ENCODE measurements around the gene ISYNA1. TPM values are rescaled to one million over a fixed set of nuclear protein-coding genes. Genes with fewer than 3 reads are reported as not detected.
A peak's percentile ranks its signal among the peaks of the same experiment; 100 is the strongest.

The ISYNA1 gene
- total and polyA plus RNA-seq, 2 of the 4 experiments (the other 2 are of a cell fraction), result 3.4 to 24.7 TPM

DNA sequence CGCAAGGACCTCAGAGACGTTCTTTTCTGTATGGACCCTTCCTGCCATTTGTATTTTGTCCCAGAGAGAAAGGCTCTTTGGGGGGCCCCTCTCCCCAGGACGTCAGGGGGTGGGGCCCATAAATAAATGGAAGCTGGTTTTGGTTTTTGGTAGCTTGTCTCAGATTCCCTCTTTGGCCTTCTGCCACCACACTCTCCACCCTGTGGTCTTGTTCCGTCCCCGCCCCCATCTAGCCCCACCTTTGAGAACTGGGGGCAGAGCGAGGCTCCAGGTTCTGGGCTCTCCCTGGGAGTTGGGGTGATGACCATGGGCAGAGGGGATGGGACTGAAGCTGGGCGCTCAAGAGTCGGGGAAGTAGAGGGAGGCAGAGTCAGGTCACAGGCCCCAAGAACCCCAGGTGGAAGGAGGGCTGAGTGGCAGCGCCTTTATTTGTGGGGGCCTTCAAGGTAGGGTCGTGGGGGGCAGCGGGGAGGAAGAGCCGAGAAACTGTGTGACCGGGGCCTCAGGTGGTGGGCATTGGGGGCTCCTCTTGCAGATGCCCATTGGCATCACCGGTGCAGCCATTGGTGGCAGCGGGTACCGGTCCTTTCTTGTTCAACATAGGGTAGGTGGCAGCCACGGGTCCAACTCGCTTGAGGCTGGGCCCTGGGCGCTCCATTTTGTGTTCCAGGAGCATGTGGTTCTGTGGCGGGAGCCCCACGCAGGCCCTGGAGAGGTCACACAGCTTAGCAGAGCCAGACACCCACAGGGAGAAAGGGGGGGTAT lies 3.3 kb downstream of the ISYNA1 start:
- Histone ChIP-seq H3K4me1 (ENCODE audit: control insufficient read depth, insufficient read depth, low read length) (peaks cover 24% of the 10 kb centered on the region), H3K4ac (ENCODE audit: low read depth, low read length) (no peak overlapping the region), H4K8ac (ENCODE audit: low read depth in 2 of 2, low read length in 2 of 2) (no peak overlapping the region), H2BK120ac (ENCODE audit: low read depth, low read length) (no peak overlapping the region), H2AFZ (replicated peaks; ENCODE audit: low read length, poor library complexity) (no peak overlapping the region), H3K9me3 (ENCODE audit: control insufficient read depth, insufficient read depth, low read length) (no peaks in the 10 kb centered on the region), H2AK9ac (replicated peaks; ENCODE audit: low read depth, low read length, poor library complexity) (peak overlapping the region; percentile 65), H4K5ac (ENCODE audit: low read depth, low read length) (no peak overlapping the region), H3K23ac (ENCODE audit: low read depth, low read length) (no peak overlapping the region), H3K4me2 (ENCODE audit: low read depth, low read length) (no peak overlapping the region), H3K36me3 (ENCODE audit: control insufficient read depth, insufficient read depth, low read length) (peaks cover 13% of the 10 kb centered on the region; the same call in 1 of the 2 replicates), H2AK5ac (ENCODE audit: low read depth, low read length) (no peak overlapping the region), H3K18ac (ENCODE audit: low read depth, low read length) (no peak overlapping the region), H2BK15ac (ENCODE audit: low read depth, low read length) (no peak overlapping the region), H4K91ac (ENCODE audit: insufficient read depth, low read depth, low read length) (no peak overlapping the region), H3K9ac (ENCODE audit: low read depth, low read length) (no peak overlapping the region), H3K79me1 (ENCODE audit: low read depth in 1 of 2, low read length in 2 of 2) (peaks cover 7 to 26% of the 10 kb centered on the region in 2 experiments; a peak in 2 of 4 replicates), H4K20me1 (ENCODE audit: insufficient read depth, low read length) (peaks cover 32% of the 10 kb centered on the region), H2BK20ac (ENCODE audit: low read depth, low read length) (no peak overlapping the region), H2BK5ac (ENCODE audit: low read depth, low read length, poor library complexity, severe bottlenecking) (no peak overlapping the region), H3K14ac (replicated peaks; ENCODE audit: low read depth, low read length) (no peak overlapping the region), H3K27ac (ENCODE audit: insufficient read depth, low read length) (no peak overlapping the region), H3K27me3 (ENCODE audit: control insufficient read depth, insufficient read depth, low read length) (no peaks in the 10 kb centered on the region), H3K56ac (ENCODE audit: extremely low read depth, insufficient read depth, low read length) (no peak overlapping the region), H3K9me1 (ENCODE audit: insufficient read depth, low read length) (peaks cover 3% of the 10 kb centered on the region; the same call in 1 of the 2 replicates), H3K4me3 (ENCODE audit: insufficient read depth, low read depth, low read length) (no peak overlapping the region)
- intact Hi-C loops (cut with micrococcal nuclease), result no loop called here
- TF ChIP-seq, protein P1, sequence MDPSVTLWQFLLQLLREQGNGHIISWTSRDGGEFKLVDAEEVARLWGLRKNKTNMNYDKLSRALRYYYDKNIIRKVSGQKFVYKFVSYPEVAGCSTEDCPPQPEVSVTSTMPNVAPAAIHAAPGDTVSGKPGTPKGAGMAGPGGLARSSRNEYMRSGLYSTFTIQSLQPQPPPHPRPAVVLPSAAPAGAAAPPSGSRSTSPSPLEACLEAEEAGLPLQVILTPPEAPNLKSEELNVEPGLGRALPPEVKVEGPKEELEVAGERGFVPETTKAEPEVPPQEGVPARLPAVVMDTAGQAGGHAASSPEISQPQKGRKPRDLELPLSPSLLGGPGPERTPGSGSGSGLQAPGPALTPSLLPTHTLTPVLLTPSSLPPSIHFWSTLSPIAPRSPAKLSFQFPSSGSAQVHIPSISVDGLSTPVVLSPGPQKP (IDR thresholded peaks at IDR 0.05; ENCODE audit: borderline replicate concordance, low read depth, low read length), result no peak
- TF ChIP-seq NFE2L2 (IDR thresholded peaks at IDR 0.05; ENCODE audit: low read depth, low read length), result no peak
- no peak for TF ChIP-seq POLR2A (IDR thresholded peaks at IDR 0.05; ENCODE audit: low read depth, low read length)
- TF ChIP-seq CTCF (conservative IDR thresholded peaks at IDR 0.05; ENCODE audit: low read depth, low read length), result no peak
- TF ChIP-seq MXI1 (IDR thresholded peaks at IDR 0.05; ENCODE audit: borderline replicate concordance, low read depth, low read length), result no peak
- TF ChIP-seq FOS (IDR thresholded peaks at IDR 0.05; ENCODE audit: low read depth, low read length), result no peak
- no peak for TF ChIP-seq RAD21 (IDR thresholded peaks at IDR 0.05; ENCODE audit: low read length)
- TF ChIP-seq CEBPB (IDR thresholded peaks at IDR 0.05; ENCODE audit: low read depth, low read length), result no peak
- TF ChIP-seq MAZ (IDR thresholded peaks at IDR 0.05; ENCODE audit: borderline replicate concordance, low read depth, low read length), result no peak
- TF ChIP-seq CHD1 (IDR thresholded peaks at IDR 0.05; ENCODE audit: low read depth, low read length), result no peak
- TF ChIP-seq MAFK (IDR thresholded peaks at IDR 0.05; ENCODE audit: low read depth, low read length), result no peak
- TF ChIP-seq SMC3 (IDR thresholded peaks at IDR 0.05; ENCODE audit: low read depth, low read length), result no peak
- no peak for TF ChIP-seq RFX5 (IDR thresholded peaks at IDR 0.05; ENCODE audit: low read depth, low read length)
- no peak for TF ChIP-seq RCOR1 (IDR thresholded peaks at IDR 0.05; ENCODE audit: insufficient replicate concordance, low read length)
- 95% methylated on average over 5 of the region's 21 CpGs; no CpG with 5 or more reads in 1 of the 2 experiments for WGBS, 2 experiments (ENCODE audit: extremely low coverage in 2 of 2, insufficient read length in 1 of 2)
- ChIA-PET CTCF (no interaction called here), POLR2A (ENCODE audit: unreplicated experiment) (no interaction called here)
- in situ Hi-C loops (cut with MboI; ENCODE audit: low sequenced_read_pairs), result no loop called here
- BruUV-seq (replicated peaks), result no TSS peak
- dilution Hi-C loops (cut with HindIII; ENCODE audit: low sequenced_read_pairs, unreplicated experiment), result no loop called here
- ATAC-seq (ENCODE audit: low read depth) (no peak), DNase-seq (no peak)
